GM19395 (cell line): ENCODE results near the gene LRMDA.
"Not testable (repeated sequence)": the region's sequence is repeated elsewhere in the genome, so short reads cannot be mapped to it uniquely, and the experiment has no call there.

Experiments used
- ATAC-seq: cut with Tn5 transposase; IDR thresholded peaks from one replicate; pipeline ENCODE4 v1.9.1; 2021; ENCODE audit warnings: mild to moderate bottlenecking, moderate library complexity; ENCODE audit not compliant: unreplicated experiment

The LRMDA gene

DNA sequence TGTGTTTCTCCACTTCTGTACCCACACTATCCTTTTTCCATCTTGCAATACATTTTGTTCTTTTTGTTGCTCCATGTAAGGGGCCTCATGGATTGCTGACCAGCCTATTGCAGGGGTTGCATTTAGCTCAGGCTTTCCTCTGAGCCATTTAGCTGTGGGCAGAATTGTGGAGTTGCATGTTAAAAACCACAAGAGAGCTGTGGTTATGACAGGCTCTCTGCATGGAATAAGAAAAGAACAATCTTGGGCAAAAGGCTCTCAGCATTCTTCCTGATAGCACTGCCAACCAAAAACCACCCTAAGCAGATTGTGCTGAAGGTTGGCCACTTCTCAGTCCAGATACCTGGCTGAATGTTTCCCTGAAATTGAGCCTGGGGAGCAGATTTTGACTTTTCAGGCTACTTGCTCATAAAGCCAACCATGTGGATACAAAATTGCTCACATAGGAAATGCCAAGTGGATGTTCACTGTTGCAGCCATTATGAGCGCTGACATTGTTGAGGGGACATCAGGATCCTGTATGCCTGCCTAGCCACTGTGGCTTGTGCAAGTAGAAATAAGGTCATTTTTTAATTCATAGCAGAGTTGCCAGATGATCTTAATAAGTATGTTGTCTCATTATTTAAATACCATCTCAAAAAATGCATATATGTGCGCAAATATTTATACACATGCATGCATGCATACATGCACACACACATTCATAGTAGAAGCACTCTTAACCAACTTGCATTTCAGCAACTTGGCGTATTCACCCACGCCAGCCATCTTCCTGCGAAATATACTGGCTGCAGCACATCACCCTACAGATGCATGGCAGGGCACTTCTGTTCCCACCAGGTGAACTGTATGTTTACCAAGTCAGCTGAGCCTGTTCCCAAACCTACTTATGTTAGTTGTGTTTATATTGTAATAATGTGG, 695.4 kb downstream of the LRMDA start:
- no peak for ATAC-seq

DNA sequence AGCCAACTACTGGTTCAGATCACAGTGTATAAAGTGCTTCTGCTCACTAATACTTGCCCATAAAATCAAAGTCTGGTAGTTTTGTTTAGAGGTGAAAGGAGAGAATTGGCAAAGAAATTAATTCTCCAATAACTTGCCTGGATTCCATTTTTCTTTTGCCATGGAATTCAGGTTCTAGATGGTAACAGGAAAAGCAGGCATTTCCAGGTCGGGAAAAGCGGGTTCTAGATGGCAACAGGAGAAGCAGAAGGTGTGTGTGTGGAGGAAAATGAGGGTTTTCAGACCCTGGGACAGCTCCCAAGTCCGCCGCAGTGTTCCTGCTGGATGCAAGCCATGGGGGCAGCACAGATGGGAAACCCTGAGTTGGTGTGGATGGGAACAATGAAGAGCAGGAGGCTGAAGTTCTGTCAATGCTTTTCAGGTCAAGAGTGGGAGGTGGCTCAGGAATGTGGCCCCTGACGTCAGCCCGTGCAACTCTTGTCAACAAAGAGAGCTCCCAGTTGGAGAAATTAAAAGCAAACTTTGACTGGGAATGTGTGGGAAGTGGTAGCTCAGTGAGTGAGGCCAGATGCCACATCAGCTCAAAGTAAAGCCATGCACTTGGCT, 696.7 kb downstream of the LRMDA start:
- no peak for ATAC-seq

DNA sequence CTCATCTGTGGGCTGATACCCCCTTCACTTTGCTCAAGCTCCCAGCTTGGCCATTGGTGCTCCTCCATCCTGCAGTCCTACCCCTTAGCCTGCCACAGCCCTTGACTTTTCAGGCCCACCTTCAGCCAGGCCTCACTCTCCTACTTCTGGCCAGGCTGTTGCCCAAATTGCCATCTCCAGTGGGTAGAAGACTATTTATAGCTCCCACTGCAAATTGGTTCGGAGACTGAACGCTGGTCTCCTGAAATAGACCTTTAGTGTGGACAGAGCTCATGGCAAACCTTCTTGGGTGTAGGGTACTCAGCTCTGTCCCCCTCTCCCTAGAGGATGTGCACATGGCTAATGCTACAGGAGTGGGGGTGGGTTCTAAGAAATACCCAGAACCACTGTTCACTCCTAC, 697.8 kb downstream of the LRMDA start:
- ATAC-seq: no peak

DNA sequence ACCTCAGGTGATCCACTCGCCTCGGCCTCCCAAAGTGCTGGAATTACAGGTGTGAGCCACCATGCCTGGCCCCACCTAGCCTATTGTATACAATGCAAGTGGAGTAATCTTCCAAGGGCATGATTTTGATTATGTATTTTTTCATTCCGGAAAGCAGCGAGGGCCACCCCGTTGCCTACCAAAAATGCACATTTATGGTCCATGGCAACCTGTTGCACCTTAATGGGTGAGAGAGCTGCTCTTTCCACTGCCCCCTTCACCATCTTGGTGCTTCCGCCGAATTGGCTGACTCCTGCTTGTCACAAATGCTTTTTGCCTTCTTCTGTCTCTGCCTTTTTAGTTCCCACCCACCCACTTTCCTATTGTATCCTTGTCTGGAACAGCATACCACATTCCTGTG, 699.5 kb downstream of the LRMDA start:
- no peak for ATAC-seq

DNA sequence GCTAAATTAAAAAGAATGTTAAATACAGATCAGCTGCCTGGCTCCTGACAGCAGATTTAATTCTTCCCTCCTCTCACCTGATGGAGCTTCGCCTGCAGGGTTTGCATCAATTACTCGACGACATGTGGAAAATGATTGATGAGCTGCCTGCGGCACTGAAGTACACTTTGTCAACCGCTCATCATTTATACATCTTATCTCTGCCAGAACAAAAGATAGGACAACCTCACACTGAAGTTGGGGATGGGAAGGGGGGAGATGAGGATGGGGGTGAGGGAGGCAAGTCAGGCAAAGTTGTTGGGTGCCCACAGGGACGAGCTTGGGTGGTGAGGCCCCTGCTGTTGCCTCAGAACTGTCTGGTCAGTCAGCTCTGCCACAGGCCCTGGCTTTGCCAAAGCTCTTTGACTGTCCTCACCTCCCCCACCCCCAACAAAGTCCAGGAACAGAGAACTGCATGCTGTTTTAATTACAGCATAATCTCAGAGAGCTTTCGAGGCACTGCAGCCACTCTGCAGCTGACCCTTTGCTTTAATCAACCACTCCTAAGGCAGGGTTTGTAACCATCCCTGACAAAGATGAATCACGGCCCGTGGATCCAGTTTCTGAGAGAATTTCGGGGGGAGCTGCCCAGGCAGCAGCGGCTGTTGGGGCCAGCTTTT, 702.3 kb downstream of the LRMDA start:
- no peak for ATAC-seq

DNA sequence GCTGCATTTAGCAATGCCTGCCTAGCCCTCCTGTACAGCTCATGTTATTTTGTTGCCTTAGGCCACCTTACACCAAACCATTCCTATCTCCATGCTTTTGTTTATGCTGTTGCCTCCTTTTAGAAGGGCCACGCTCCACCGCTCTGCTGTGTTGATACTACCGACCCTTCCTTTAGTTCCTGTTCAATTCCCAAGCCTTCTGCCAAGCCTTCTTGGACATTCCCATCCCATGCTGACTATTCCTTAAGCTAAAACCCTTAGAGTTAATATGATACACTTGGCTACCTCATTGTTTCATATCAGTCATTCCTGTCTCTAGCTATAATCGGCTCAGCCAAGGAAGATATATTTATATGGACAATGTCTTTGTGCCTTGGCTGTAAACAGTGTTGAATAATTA, 705.5 kb downstream of the LRMDA start:
- no peak for ATAC-seq

DNA sequence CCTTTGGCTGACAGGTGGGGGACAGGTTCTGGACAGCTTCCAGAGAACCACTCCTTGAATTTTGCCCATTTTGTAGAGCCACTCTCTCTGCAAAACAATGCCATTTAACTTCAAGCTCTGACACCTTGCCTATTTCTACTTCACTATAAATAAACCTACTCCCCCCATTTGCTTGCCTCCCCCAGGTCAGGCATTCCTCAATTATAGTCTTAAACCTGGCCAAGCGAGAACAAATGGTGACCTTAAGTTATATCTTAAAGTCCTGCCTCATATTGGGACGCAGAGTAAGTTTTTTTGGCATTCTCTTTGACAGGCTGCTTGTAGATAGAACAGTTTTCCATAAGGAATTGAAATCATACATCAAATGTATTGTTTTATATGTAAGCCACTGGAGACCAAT, 706.9 kb downstream of the LRMDA start:
- ATAC-seq: no peak

DNA sequence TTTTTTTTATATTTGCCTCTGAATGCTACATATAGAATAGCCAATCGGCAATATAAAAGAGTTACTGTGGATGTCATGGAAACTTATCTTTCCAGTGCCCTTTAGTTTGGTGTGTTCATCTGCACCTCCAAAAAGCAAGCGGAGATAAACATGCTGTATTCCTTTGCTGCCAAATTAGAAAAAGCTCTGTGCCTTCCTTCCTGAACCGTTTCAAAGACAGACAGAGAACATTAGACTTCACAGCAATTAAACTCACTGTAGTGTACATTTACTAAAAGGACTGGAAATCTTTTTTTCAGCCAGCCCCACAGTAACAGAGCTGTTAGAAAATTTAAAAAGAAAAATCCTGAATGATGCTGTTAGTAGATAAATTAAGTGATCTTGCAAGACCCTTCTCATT, 707.5 kb downstream of the LRMDA start:
- no peak for ATAC-seq

DNA sequence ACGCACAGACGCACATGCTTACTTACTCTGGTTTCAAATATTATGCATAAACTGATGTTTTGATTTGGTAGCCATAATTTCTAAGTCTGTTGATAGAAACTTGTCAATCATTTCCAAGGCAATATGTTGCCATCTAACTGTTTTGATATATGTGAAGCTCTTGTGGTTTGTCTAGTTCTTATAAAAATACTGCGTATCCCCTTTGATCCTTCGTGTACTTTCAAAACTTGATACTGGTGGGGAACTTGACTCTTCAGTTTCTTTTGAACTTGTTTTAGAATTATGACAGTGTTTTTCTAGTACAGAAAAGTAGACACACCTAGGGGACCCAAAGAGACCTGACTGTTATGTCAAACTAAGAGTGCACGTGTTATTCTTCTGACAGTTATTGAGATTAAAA, 708.0 kb downstream of the LRMDA start:
- ATAC-seq: no peak

DNA sequence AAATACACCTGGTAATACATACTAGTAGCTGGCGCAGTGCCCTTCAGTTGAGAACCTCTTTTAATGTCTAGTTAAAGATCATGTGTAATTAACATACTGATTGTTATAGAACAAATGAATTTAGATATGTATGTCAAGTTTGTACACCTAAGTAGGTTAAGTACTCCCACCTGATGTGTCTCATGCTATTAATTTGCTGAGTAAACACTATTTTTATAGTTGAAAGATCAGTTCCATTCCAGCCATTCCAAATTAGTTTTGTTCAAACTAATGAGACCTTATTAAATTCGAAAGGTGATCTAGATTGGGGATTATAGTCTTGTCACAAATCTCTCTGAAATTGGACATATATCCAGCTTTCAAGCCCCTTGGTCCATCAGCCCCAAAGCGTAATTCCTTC, 710.0 kb downstream of the LRMDA start:
- ATAC-seq: no peak

DNA sequence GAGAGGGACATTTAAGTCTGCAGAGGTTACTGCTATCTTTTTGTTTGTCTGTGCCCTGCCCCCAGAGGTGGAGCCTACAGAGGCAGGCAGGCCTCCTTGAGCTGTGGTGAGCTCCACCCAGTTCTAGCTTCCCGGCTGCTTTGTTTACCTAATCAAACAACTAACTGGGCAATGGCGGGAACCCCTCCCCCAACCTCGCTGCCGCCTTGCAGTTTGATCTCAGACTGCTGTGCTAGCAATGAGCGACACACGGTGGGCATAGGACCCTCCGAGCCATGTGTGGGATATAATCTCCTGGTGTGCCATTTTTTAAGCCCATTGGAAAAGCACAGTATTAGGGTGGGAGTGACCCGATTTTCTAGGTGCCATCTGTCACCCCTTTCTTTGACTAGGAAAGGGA, 716.8 kb downstream of the LRMDA start:
- ATAC-seq: not testable (repeated sequence)

DNA sequence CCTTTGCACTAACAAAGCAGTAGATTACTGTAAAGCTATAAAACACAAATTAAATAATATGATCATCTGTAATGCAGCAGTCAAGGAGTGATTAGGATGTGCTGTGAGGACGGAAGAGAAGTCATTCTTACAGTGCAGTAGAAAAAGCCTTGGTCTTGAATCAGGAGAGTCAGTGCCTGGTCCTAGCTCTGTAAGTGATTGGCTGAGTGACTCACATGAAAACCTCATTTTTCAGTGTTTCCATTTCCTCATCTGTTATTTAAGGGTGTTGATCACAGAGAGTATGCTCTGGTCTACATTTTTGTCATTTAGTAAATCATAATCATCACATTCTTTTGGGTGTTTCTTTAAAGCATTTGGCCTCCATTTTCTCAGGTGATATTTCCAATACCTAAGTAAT, 717.8 kb downstream of the LRMDA start:
- no peak for ATAC-seq

DNA sequence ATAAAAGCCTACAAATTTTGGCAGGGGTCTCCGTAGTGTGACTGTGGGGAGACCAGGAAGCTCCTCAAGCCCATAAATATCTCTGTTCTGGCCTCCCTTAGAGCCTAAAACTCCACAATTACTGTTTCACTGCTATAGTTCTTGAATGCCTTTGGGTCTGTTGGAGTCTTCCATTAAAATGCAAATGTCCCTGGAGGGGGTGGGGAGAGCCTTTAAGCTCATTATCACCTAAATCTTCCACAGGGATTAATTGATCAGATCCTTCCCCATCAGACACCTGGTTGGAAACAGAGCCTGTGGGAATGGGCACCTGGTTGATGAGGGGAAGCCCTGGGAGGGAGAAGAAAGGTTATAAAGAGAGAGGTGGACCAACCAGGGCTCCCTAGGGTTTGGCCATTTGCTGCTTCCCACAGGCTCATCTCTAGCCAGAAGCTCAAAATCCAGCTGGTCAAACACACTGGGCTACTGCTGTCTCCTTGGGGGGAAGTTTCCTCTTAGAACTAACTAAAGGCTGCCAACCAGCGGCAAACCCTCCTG, 718.2 kb downstream of the LRMDA start:
- no peak for ATAC-seq

DNA sequence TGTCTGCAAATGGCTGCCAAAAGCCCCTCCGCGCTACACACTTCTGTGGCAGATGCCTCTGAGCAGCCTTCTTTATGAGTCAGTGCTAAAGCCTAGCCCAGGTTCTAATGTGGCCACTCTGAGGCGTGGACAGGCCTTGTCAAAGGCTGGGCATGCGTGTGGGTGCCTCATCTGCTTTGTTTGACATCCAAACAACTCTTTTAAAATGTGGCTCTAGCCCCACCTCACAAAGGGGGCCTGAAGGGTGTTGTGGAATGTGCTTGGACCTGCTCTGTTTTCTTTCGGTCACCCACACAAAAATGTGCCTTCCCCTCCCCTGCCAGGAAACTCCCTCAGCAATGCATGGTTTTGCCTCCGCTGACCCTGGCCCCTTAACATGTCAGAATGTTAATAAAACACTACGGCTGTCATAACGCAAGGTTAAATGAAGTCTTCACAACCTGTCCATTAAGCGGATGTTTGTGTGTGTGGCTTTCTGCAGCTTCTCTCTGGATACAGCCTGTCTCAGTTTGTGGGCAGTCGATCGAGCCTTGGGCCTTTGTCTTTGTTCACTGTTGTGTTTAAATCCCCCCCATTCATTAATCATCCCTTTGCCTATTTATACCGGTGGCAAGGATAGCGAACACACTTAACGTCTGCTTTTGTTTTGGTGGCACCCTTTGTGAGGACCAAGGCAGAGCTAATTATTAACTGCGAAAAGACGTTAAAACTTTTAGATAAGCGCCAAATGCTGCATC, 718.9 kb downstream of the LRMDA start:
- no peak for ATAC-seq

DNA sequence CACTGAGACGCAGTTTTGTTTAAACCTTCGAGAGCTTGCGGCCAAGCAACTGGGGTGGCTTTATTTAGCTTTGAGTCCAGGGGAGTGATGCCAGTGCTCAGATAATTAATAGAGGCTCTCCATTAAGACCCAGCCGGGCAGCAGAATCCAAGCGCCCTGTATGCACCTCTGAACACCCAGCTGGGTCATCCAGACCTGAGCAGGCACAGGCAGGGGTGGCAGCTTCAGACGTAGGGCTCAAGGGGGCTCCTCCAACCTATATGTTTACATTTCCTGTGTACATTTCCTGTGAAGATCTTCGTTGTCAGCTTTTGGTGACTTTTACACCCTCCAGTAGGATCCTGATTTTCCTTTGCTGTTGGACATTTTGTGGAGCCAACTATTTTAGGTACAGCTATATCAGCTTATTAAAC, 719.5 kb downstream of the LRMDA start:
- no peak for ATAC-seq

DNA sequence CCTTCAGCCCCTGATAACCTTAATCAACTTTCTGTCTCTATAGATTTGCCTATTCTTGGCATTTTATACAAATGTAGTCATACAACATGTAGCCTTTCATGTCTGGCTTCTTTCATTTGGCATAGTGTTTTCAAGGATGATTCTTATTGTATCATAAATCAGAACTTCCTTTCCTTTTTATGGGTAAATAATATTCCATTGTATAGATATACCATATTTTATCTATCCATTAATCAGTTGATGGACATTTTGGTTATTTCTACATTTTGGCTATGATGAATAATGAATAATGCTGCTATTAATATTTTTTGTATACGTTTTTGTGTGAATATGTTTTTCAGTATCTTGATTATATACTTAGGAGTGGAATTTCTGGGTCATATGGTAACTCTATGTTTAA, 720.8 kb downstream of the LRMDA start:
- ATAC-seq: no peak

DNA sequence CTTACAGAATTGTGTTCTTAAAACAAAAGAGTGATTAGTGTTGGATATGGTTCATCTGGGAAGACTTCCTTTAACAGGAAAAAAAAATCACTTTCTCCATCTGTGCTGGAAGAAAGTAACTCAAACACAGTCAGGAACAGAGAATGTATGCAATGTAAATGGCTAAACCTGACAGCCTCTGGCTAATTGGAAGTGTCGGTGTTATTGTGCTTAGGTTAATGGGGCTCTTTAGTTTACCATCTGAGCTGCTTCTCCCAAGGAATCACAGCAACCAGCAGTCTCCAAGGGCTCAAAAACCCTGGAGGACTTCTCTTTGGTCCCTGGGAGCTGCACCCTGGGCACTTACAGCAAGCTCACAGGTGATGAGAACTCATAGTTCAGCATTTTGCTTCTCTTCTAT, 724.5 kb downstream of the LRMDA start:
- ATAC-seq: no peak

DNA sequence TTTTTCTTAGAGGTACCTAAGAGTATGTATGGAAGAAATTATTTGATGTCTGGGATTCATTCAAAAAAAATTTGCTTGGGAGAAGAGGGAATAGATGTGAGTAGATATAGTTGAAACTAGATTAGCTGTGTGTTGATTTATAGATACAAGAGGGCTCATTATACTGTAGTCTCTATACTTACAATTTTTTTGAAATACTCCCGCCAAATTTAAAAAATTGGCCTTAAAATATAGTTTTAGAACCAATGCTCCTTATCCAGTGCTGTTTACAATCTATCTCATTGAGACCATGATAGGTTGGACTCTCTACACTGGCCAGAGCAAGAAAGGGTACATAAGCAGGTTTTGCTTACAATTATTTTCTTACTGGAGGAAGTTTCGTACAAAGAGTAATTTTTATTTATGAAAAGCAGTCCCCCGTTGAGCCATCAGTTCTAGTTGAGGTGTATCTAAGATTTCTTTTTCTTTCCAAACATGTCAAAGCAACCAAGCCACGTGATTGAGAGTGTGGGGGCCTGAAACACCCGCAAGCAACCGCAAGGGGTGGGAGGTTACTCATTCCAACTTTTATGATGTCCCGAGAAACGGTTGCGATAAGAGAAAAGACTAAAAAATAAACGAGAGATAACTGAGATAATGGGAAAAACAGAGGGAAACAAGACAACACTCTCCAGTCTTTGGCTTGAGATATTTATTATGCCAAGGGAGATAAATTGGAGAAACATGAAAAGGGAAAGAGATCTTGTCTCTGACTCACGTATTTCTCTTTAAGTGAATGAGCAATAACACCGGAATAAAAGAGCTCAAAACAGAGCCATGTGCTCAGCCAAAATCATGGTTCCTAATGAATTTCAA, 729.2 kb downstream of the LRMDA start:
- ATAC-seq: no peak

DNA sequence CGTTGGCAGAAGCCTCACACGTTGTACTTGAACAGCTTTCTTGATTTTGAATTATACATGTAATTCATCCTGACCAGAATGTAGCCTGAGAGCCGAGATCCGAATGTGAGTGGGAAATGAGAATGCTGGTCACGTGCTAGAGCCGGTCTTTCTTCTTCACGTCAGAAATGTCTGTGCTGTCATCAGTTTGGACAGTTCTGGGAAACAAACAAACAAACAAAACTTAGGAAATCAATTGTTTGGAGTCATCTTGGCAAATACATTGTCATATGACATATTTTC, 729.8 kb downstream of the LRMDA start:
- ATAC-seq: no peak

DNA sequence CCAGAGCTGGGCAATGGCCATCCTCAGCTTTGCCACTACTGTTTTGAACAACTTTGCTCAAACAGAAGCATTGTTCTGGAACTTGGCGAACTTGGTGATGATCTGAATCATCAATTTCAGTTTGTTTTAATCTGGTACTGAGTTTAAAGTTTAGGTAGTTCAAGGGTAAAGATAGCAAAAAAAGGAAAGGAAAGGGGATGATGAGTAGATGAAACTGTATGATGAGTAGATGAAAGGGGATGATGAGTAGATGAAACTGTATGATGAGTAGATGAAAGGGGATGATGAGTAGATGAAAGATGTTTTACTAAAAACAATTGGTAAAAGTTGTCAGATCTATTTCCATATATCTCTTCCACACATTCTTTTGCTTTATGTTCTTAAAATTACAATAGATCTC, 737.0 kb downstream of the LRMDA start:
- ATAC-seq: no peak
